Inflammatory macrophage treated with lipopolysaccharide for 1 hour (primary cell): Measurements from ENCODE around the gene NID1.
"Not testable (repeated sequence)": the region's sequence is repeated elsewhere in the genome, so short reads cannot be mapped to it uniquely, and the experiment has no call there.

Experiments used
- DNase-seq, 2 donors: peaks; one replicate each; pipeline ENCODE4 v3.0.0-alpha.2; 2020 to 2022

Gene NID1

DNA sequence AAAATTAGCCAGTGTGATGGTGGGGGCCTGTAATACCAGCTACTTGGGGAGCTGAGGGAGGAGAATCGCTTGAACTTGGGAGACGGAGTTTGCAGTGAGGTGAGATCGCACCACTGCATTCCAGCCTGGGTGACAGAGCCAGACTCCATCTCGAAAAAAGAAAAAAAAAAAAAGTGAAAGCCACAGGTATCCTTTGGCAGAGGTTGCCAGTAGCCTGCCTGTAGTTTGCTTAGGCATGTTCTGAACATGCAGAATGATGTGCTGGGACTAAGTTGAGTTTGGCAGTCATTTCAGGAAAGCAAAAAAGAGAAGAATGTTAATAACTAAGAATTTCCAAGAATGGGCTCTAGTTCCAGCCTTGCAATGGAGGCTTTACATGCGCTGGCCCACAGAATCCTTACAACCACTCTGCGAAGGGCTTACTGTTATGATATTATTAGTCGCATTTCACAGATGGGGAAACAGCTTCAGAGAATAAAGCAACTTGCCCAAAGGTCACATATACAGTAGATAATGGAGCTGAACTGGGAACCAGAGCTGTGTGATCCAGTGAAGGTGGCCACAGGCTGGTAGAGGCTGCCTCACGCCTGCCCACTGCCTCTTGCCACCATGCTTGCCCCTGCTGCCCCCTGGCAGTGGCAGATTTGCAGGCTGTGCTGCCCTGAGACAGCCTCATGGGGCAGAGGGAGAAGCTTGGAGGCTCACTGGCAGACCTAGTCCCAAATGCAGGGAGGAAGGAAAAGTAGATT, 131.7 kb downstream of the NID1 start:
- DNase-seq = peak; percentile 47 to 62

DNA sequence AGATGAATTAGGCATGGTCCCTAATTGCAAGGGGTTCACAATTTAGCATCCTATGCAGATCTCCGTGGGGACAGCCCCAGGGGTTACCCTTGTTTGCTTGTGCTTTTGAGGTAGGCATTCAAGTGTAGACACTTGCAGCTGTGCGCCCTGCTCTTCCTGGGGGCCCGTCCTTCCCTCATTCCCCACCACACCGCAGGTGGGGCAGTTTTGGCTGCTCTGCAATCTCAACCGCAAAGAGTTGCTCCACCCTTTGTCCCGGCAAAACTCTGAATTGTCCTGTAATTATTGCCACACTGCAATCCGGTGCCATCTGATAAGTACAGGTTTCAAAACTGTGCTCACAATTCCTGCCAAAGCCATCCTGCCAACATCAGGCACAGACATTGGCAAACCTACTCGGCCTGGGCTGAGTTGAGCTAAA, 132.8 kb downstream of the NID1 start:
- DNase-seq = no peak

DNA sequence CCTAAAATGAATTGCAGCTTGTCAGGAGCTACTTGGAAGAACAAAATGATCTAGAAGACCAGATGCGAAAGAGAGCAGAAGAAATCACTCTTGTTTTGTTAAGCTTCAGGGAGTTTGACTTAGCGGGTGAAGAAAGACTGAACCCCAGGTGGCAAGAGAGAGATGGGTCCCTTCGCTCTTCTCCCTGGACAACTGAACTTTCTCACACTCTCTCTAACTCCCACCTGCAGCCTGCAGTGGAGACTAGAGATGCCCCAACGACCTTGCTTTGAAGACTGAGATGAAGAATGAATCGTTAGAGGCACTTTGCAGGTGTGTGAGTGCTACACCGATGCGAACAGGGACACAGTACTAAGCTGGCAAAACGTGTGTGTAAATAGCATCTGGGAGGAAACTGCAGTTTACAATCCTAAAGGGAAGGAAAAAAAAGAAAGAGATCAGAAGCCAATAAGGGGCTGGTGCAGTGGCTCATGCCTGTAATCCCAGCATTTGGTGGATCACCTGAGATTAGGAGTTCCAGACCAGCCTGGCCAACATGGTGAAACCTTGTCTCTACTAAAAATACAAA, 133.6 kb downstream of the NID1 start:
- DNase-seq = no peak

DNA sequence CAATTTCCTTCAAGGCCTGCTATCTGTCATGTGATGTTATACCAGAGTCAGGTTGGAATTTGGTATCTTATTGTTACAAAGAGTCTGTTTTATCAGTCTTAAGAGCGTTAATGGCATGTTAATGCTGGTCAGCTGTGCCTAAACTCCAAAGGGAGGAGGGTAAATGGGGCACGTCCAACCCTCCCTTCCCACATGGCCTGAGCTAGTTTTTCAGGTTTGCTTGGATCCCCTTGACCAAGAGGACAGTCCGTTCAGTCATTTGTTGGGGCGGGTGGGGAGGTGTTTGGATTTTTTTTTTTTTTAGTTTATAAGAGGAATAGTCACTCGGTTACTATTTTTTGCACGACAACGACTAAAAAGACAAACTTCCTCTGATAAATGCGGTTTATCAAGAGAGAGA, 134.3 kb downstream of the NID1 start:
- no peak for DNase-seq

DNA sequence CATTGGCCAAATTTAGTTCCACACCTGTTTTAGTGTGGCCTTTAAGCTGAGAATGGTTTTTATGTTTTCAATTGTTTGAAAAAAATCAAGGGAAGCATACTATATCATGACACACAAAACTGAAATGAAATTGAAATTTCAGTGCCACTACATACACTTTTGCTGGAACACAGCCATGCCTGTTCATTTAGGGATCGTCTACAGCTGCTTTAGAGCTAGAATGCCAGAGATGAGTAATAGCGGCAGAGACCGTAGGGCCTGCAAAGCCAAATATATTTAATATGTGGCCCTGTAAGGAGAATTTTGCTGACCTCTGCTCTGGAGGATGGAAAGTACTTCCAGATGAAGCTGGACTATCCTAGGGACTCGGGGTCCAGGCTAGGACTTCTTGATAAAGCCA, 135.7 kb downstream of the NID1 start:
- no peak for DNase-seq

DNA sequence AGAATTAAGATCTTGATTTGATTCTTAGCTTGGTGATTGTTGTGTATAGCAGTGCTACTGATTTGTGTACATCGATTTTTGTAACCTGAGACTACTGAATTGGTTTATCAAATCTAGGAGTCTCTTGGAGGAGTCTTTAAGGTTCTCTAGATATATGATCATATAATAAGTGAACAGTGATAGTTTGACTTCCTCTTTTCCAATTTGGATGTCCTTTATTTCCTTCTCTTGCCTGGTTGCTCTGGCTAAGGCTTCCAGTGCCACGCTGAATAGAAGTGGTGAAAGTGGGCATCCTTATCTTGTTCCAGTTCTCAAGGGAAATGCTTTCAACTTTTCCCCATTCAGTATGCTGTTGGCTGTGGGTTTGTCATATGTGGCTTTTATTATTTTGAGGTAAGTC, 136.7 kb downstream of the NID1 start:
- no peak for DNase-seq

DNA sequence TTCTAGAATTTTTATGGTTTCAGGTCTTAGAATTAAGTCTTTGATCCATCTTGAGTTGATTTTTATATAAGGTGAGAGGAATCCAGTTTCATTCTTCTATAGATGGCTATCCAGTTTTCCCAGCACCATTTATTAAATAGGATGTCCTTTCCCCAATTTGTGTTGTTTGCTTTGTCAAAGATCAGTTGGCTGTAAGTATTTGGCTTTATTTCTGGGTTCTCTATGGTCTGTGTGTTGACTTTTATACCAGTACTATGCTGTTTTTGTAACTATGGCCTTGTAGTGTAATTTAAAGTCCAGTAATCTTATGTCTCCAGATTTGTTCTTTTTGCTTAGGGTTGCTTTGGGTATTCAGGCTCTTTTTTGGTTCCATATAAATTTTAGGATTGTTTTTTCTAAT, 137.3 kb downstream of the NID1 start:
- not testable (repeated sequence) for DNase-seq
